HUES48 (cell line): Measurements from ENCODE around the gene NOPCHAP1.

ENCODE experiments used
- H3K27ac ChIP-seq: one replicate; pipeline ENCODE4 v1.7.0; 2013; ENCODE audit warnings: low read depth, low read length, inconsistent platforms
- H3K27me3 ChIP-seq: 2 replicates; pipeline ENCODE4 v1.6.1; 2013; ENCODE audit warnings: mild to moderate bottlenecking, low read length; ENCODE audit not compliant: control insufficient read depth, insufficient read depth
- H3K36me3 ChIP-seq: 2 replicates; pipeline ENCODE4 v1.6.1; 2013; ENCODE audit warnings: low read length; ENCODE audit not compliant: control insufficient read depth, insufficient read depth
- H3K4me1 ChIP-seq: 2 replicates; pipeline ENCODE4 v1.6.1; 2013; ENCODE audit warnings: mild to moderate bottlenecking, low read length; ENCODE audit not compliant: control insufficient read depth, insufficient read depth
- H3K4me3 ChIP-seq: 2 replicates; pipeline ENCODE4 v1.5.1; 2013; ENCODE audit warnings: mild to moderate bottlenecking, low read depth, low read length
- H3K9ac ChIP-seq: 2 replicates; pipeline ENCODE4 v1.6.1; 2013; ENCODE audit warnings: mild to moderate bottlenecking, low read depth, low read length, moderate library complexity
- H3K9me3 ChIP-seq: 2 replicates; pipeline ENCODE4 v1.6.1; 2013; ENCODE audit warnings: low read length; ENCODE audit not compliant: control insufficient read depth, insufficient read depth

Gene NOPCHAP1

GRCh38 chr12:104955703-104956102 lies 30.4 kb upstream of the NOPCHAP1 start:
- no peak overlapping the region for H3K27ac ChIP-seq
- H3K36me3 ChIP-seq = no peaks in the 10 kb centered on the region
- peaks cover 14% of the 10 kb centered on the region for H3K4me1 ChIP-seq
- H3K4me3 ChIP-seq = no peak overlapping the region
- H3K9ac ChIP-seq = no peak overlapping the region
- peaks cover 29% of the 10 kb centered on the region for H3K27me3 ChIP-seq
- H3K9me3 ChIP-seq = no peaks in the 10 kb centered on the region

- H3K27me3 ChIP-seq = peaks cover 29% of the 10 kb centered on the region
Measured at GRCh38 chr12:104956870-104957718, 29.0 kb upstream of the NOPCHAP1 start.

GRCh38 chr12:104957719-104958000 lies 28.5 kb upstream of the NOPCHAP1 start:
- no peaks in the 10 kb centered on the region for H3K36me3 ChIP-seq
- peaks cover 29% of the 10 kb centered on the region for H3K27me3 ChIP-seq
- no peak overlapping the region for H3K27ac ChIP-seq
- H3K4me3 ChIP-seq = peak overlapping the region; percentile 87
- H3K9ac ChIP-seq = no peak overlapping the region
- H3K4me1 ChIP-seq = peaks cover 14% of the 10 kb centered on the region
- H3K9me3 ChIP-seq = no peaks in the 10 kb centered on the region

More at GRCh38 chr12:104956870-104957718, 29.0 kb upstream of the NOPCHAP1 start:
- Histone ChIP-seq H3K9me3 (no peaks in the 10 kb centered on the region), H3K4me1 (peaks cover 14% of the 10 kb centered on the region), H3K9ac (no peak overlapping the region), H3K4me3 (peak overlapping the region; percentile 87), H3K27ac (no peak overlapping the region), H3K36me3 (no peaks in the 10 kb centered on the region)

GRCh38 chr12:104958001-104958804 lies 27.9 kb upstream of the NOPCHAP1 start, which contains the start of gene SLC41A2:
TSS of gene SLC41A2 (minus strand) at chr12:104958290. CDS start at chr12:104928527, 29,763 bp downstream.
- Histone ChIP-seq H3K27me3 (peaks cover 29% of the 10 kb centered on the region), H3K36me3 (no peaks in the 10 kb centered on the region), H3K9ac (peak within 1 kb of the TSS; percentile 86), H3K4me1 (peaks cover 14% of the 10 kb centered on the region), H3K4me3 (peak within 1 kb of the TSS; percentile 87), H3K27ac (peak within 1 kb of the TSS; percentile 78), H3K9me3 (no peaks in the 10 kb centered on the region)

GRCh38 chr12:104958805-104959334 lies 27.2 kb upstream of the NOPCHAP1 start:
- Histone ChIP-seq H3K27me3 (peaks cover 29% of the 10 kb centered on the region), H3K36me3 (no peaks in the 10 kb centered on the region), H3K4me1 (peaks cover 14% of the 10 kb centered on the region), H3K9me3 (no peaks in the 10 kb centered on the region), H3K4me3 (peak overlapping the region; percentile 87), H3K27ac (peak overlapping the region; percentile 78), H3K9ac (peak overlapping the region; percentile 86)

GRCh38 chr12:104959335-104959841 lies 26.7 kb upstream of the NOPCHAP1 start:
- Histone ChIP-seq H3K4me1 (peaks cover 14% of the 10 kb centered on the region), H3K27ac (no peak overlapping the region), H3K36me3 (no peaks in the 10 kb centered on the region), H3K27me3 (peaks cover 29% of the 10 kb centered on the region), H3K4me3 (no peak overlapping the region), H3K9me3 (no peaks in the 10 kb centered on the region), H3K9ac (no peak overlapping the region)

- Histone ChIP-seq H3K4me3 (no peak overlapping the region), H3K9me3 (no peaks in the 10 kb centered on the region), H3K36me3 (no peaks in the 10 kb centered on the region)
Measured at GRCh38 chr12:104960464-104960863, 25.7 kb upstream of the NOPCHAP1 start.

GRCh38 chr12:104963757-104964156 lies 22.4 kb upstream of the NOPCHAP1 start:
- H3K4me1 ChIP-seq = peaks cover 9% of the 10 kb centered on the region
- no peak overlapping the region for H3K9ac ChIP-seq
- H3K9me3 ChIP-seq = no peaks in the 10 kb centered on the region
- H3K27ac ChIP-seq = no peak overlapping the region
- peaks cover 12% of the 10 kb centered on the region for H3K27me3 ChIP-seq
- no peaks in the 10 kb centered on the region for H3K36me3 ChIP-seq
- H3K4me3 ChIP-seq = no peak overlapping the region

More at GRCh38 chr12:104960464-104960863, 25.7 kb upstream of the NOPCHAP1 start:
- Histone ChIP-seq H3K27me3 (peaks cover 29% of the 10 kb centered on the region), H3K4me1 (peaks cover 14% of the 10 kb centered on the region), H3K27ac (no peak overlapping the region), H3K9ac (no peak overlapping the region)

- Histone ChIP-seq H3K27me3 (peaks cover 7% of the 10 kb centered on the region; the same call in 1 of the 2 replicates), H3K27ac (no peak overlapping the region), H3K4me1 (peaks cover 5% of the 10 kb centered on the region), H3K4me3 (no peak overlapping the region), H3K9ac (no peak overlapping the region), H3K9me3 (no peaks in the 10 kb centered on the region), H3K36me3 (no peaks in the 10 kb centered on the region)
Measured at GRCh38 chr12:104964167-104964855, 21.8 kb upstream of the NOPCHAP1 start.

GRCh38 chr12:104964856-104965205 lies 21.3 kb upstream of the NOPCHAP1 start:
- Histone ChIP-seq H3K27ac (no peak overlapping the region), H3K36me3 (no peaks in the 10 kb centered on the region), H3K27me3 (peaks cover 2% of the 10 kb centered on the region; the same call in 1 of the 2 replicates), H3K9me3 (no peaks in the 10 kb centered on the region), H3K9ac (no peak overlapping the region), H3K4me1 (peaks cover 4% of the 10 kb centered on the region), H3K4me3 (no peak overlapping the region)
